ENCODE measurements around the gene PAK4.
"Not testable (repeated sequence)": the region's sequence is repeated elsewhere in the genome, so short reads cannot be mapped to it uniquely, and the experiment has no call there.

The PAK4 gene

GRCh38 chr19:39130337-39131254, 5.0 kb downstream of the PAK4 start:
- no peak for DNase-seq (ENCODE audit: low spot score)

- peak; percentile 50 for DNase-seq (ENCODE audit: low spot score)
Observed at GRCh38 chr19:39131255-39131755, 5.7 kb downstream of the PAK4 start.

- DNase-seq (ENCODE audit: low spot score), result no peak
Observed at GRCh38 chr19:39132344-39132969, 6.9 kb downstream of the PAK4 start.

GRCh38 chr19:39133431-39134270, 8.1 kb downstream of the PAK4 start:
- DNase-seq (ENCODE audit: low spot score), result no peak

- no peak for DNase-seq (ENCODE audit: low spot score)
Observed at GRCh38 chr19:39135701-39136100, 10.1 kb downstream of the PAK4 start.

GRCh38 chr19:39136225-39136940, 10.8 kb downstream of the PAK4 start:
- DNase-seq (ENCODE audit: low spot score), result no peak

GRCh38 chr19:39137131-39137530, 11.5 kb downstream of the PAK4 start:
- no peak for DNase-seq (ENCODE audit: low spot score)

GRCh38 chr19:39138221-39139211, 12.9 kb downstream of the PAK4 start:
- no peak for DNase-seq (ENCODE audit: low spot score)

GRCh38 chr19:39139305-39139874, 13.8 kb downstream of the PAK4 start:
- no peak for DNase-seq (ENCODE audit: low spot score)

- DNase-seq (ENCODE audit: low spot score), result no peak
Observed at GRCh38 chr19:39139971-39140453, 14.4 kb downstream of the PAK4 start.

- DNase-seq (ENCODE audit: low spot score), result no peak
Observed at GRCh38 chr19:39140594-39140993, 15.0 kb downstream of the PAK4 start.

GRCh38 chr19:39141929-39142328, 16.3 kb downstream of the PAK4 start:
- no peak for DNase-seq (ENCODE audit: low spot score)

GRCh38 chr19:39142630-39143029, 17.0 kb downstream of the PAK4 start:
- no peak for DNase-seq (ENCODE audit: low spot score)

- not testable (repeated sequence) for DNase-seq (ENCODE audit: low spot score)
Observed at GRCh38 chr19:39143757-39144289, 18.2 kb downstream of the PAK4 start.

GRCh38 chr19:39144290-39145071, 18.9 kb downstream of the PAK4 start:
- DNase-seq (ENCODE audit: low spot score), result peak; percentile 30

GRCh38 chr19:39145180-39145953, 19.8 kb downstream of the PAK4 start:
- no peak for DNase-seq (ENCODE audit: low spot score)

- no peak for DNase-seq (ENCODE audit: low spot score)
Observed at GRCh38 chr19:39146091-39146490, 20.5 kb downstream of the PAK4 start.

Measured in kidney tubule cell (primary cell).